Right kidney (tissue), 1 donor: ENCODE results near the gene MATN4.

Source experiments
- DNase-seq: peaks from one replicate; pipeline ENCODE4 v3.0.0-alpha.2; 2016

The MATN4 gene

DNA sequence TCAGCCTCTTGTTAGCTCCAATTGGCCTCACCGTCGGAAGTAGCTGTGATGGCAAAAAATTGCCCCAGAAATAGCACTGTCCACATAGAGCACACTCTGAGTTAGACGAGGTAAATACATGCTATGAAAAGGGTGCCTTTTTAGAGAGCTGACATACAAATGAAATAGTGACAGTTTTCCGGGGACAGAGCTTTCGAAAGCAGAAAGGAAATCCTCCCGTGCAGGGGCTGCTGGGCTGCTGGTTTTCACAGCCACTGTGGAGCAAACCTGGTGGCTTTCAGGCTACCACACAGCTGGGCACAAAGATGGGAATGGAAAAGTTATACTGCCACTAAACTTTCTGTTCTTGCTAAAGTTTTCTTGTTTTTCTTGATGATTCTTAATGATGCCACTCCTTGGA, 62.0 kb downstream of the MATN4 start:
- DNase-seq: no peak
